ENCODE data around the gene FBXO24. TPM values are rescaled to one million over a fixed set of nuclear protein-coding genes. Genes with fewer than 3 reads are reported as not detected.

Gene FBXO24
- total RNA-seq, 2 experiments from 2014 or later = 0.37 to 0.45 TPM

- Mint-ChIP-seq H3K4me3 (peak overlapping the region; percentile 93), H3K36me3 (ENCODE audit: low read depth) (peaks cover 19% of the 10 kb centered on the region), H3K4me1 (ENCODE audit: low read depth) (peaks cover 26% of the 10 kb centered on the region), H3K27ac (peak overlapping the region; percentile 98), H3K27me3 (ENCODE audit: low read depth) (peaks cover 2% of the 10 kb centered on the region), H3K9me3 (ENCODE audit: insufficient read depth) (no peaks in the 10 kb centered on the region)
- CTCF ChIA-PET = interaction anchor here (0.6 to 7.9 kb wide), 14 partner anchors 15 to 244 kb away, joined by 3 to 57 read pairs (median 4); partner anchors contain the start of gene POP7
- DNase-seq (no peak), ATAC-seq (no peak)
- POLR2A ChIA-PET = interaction anchor here (0.6 to 3.6 kb wide), 14 partner anchors 13 to 303 kb away, joined by 3 to 18 read pairs (median 5); partner anchors contain the start of genes GNB2, MEPCE, MOSPD3 and PCOLCE
Measured at GRCh38 chr7:100584054-100584682, 2.0 kb upstream of the FBXO24 start.

GRCh38 chr7:100584683-100585510 is 1.2 kb upstream of the FBXO24 start:
- H3K9me3 Mint-ChIP-seq (ENCODE audit: insufficient read depth) = no peaks in the 10 kb centered on the region

GRCh38 chr7:100585511-100586265 is 440 bp upstream of the FBXO24 start, which contains the start of gene LRCH4:
Gene LRCH4 (minus strand): TSS chr7:100586129. CDS start chr7:100586100, 29 bp downstream.
- peak within 1 kb of the TSS; percentile 93 for H3K4me3 Mint-ChIP-seq
- ChIA-PET CTCF (interaction anchor here (0.6 to 7.9 kb wide), 28 partner anchors 9 to 214 kb away, joined by 3 to 57 read pairs (median 4); partner anchors contain the start of genes AGFG2, MOSPD3 and POP7), POLR2A (interaction anchor here (0.5 to 3.6 kb wide), 33 partner anchors 9 to 289 kb away, joined by 3 to 18 read pairs (median 5); partner anchors contain the start of genes AGFG2, GNB2, MEPCE and MOSPD3)
- peaks cover 19% of the 10 kb centered on the region for H3K36me3 Mint-ChIP-seq (ENCODE audit: low read depth)
- ATAC-seq (peak; percentile 22), DNase-seq (peak; percentile 70)
- H3K4me1 Mint-ChIP-seq (ENCODE audit: low read depth) = peaks cover 26% of the 10 kb centered on the region
- no peaks in the 10 kb centered on the region for H3K9me3 Mint-ChIP-seq (ENCODE audit: insufficient read depth)
- peaks cover 10% of the 10 kb centered on the region for H3K27me3 Mint-ChIP-seq (ENCODE audit: low read depth)
- H3K27ac Mint-ChIP-seq = peak within 1 kb of the TSS; percentile 98

More at GRCh38 chr7:100584683-100585510, 1.2 kb upstream of the FBXO24 start:
- H3K4me1 Mint-ChIP-seq (ENCODE audit: low read depth) = peaks cover 26% of the 10 kb centered on the region
- CTCF ChIA-PET = interaction anchor here (1.2 to 7.9 kb wide), 12 partner anchors 16 to 121 kb away, joined by 3 to 57 read pairs (median 7); partner anchors contain the start of gene POP7
- DNase-seq (no peak), ATAC-seq (no peak)
- POLR2A ChIA-PET = interaction anchor here (0.7 to 3.6 kb wide), 21 partner anchors 10 to 302 kb away, joined by 3 to 18 read pairs (median 5); partner anchors contain the start of genes GNB2, MEPCE, MOSPD3 and PCOLCE
- H3K36me3 Mint-ChIP-seq (ENCODE audit: low read depth) = peaks cover 19% of the 10 kb centered on the region
- peak overlapping the region; percentile 98 for H3K27ac Mint-ChIP-seq
- peak overlapping the region; percentile 93 for H3K4me3 Mint-ChIP-seq
- H3K27me3 Mint-ChIP-seq (ENCODE audit: low read depth) = peaks cover 4% of the 10 kb centered on the region

- H3K4me1 Mint-ChIP-seq (ENCODE audit: low read depth) = peaks cover 14% of the 10 kb centered on the region
- H3K4me3 Mint-ChIP-seq = peak overlapping the region; percentile 24
- H3K27ac Mint-ChIP-seq = no peak overlapping the region
- POLR2A ChIA-PET = interaction anchor here (1.0 kb wide), 1 partner anchor 138 kb away, joined by 3 read pairs; no protein-coding TSS in a partner anchor
- H3K36me3 Mint-ChIP-seq (ENCODE audit: low read depth) = peaks cover 7% of the 10 kb centered on the region
- H3K27me3 Mint-ChIP-seq (ENCODE audit: low read depth) = peaks cover 10% of the 10 kb centered on the region
- CTCF ChIA-PET = interaction anchor here (0.8 to 7.9 kb wide), 17 partner anchors 8 to 119 kb away, joined by 3 to 57 read pairs (median 4); partner anchors contain the start of gene POP7
- DNase-seq (no peak), ATAC-seq (no peak)
- no peaks in the 10 kb centered on the region for H3K9me3 Mint-ChIP-seq (ENCODE audit: insufficient read depth)
Measured at GRCh38 chr7:100588438-100588837, 2.3 kb downstream of the FBXO24 start.

GRCh38 chr7:100589341-100589947 is 3.3 kb downstream of the FBXO24 start:
- peaks cover 8% of the 10 kb centered on the region for H3K4me1 Mint-ChIP-seq (ENCODE audit: low read depth)
- CTCF ChIA-PET = interaction anchor here (0.8 to 7.9 kb wide), 12 partner anchors 9 to 116 kb away, joined by 3 to 57 read pairs (median 4); partner anchors contain the start of gene POP7
- POLR2A ChIA-PET = interaction anchor here (1.0 to 1.3 kb wide), 2 partner anchors 23 to 37 kb away, joined by 3 to 4 read pairs; partner anchors contain the start of gene MOSPD3
- no peak for ATAC-seq
- H3K9me3 Mint-ChIP-seq (ENCODE audit: insufficient read depth) = no peaks in the 10 kb centered on the region
- no peak overlapping the region for H3K27ac Mint-ChIP-seq
- peaks cover 10% of the 10 kb centered on the region for H3K27me3 Mint-ChIP-seq (ENCODE audit: low read depth)
- H3K4me3 Mint-ChIP-seq = no peak overlapping the region
- H3K36me3 Mint-ChIP-seq (ENCODE audit: low read depth) = peaks cover 3% of the 10 kb centered on the region
- no peak for DNase-seq

- ChIA-PET CTCF (interaction anchor here (1.1 to 7.9 kb wide), 2 partner anchors 26 to 30 kb away, joined by 4 to 57 read pairs; no protein-coding TSS in a partner anchor), POLR2A (interaction anchor here (1.0 to 1.3 kb wide), 2 partner anchors 22 to 36 kb away, joined by 3 to 4 read pairs; partner anchors contain the start of gene MOSPD3)
- ATAC-seq = no peak
- Mint-ChIP-seq H3K4me1 (ENCODE audit: low read depth) (peaks cover 8% of the 10 kb centered on the region), H3K9me3 (ENCODE audit: insufficient read depth) (no peaks in the 10 kb centered on the region), H3K27ac (no peak overlapping the region), H3K36me3 (ENCODE audit: low read depth) (peaks cover 3% of the 10 kb centered on the region), H3K27me3 (ENCODE audit: low read depth) (peaks cover 10% of the 10 kb centered on the region), H3K4me3 (no peak overlapping the region)
- DNase-seq = no peak
Measured at GRCh38 chr7:100590077-100590737, 4.1 kb downstream of the FBXO24 start.

GRCh38 chr7:100591596-100591995 is 5.5 kb downstream of the FBXO24 start:
- peaks cover 10% of the 10 kb centered on the region for H3K27me3 Mint-ChIP-seq (ENCODE audit: low read depth)
- H3K27ac Mint-ChIP-seq = no peak overlapping the region
- CTCF ChIA-PET = no interaction called here
- no peaks in the 10 kb centered on the region for H3K36me3 Mint-ChIP-seq (ENCODE audit: low read depth)
- H3K4me3 Mint-ChIP-seq = no peak overlapping the region
- peaks cover 10% of the 10 kb centered on the region for H3K4me1 Mint-ChIP-seq (ENCODE audit: low read depth)
- no peaks in the 10 kb centered on the region for H3K9me3 Mint-ChIP-seq (ENCODE audit: insufficient read depth)
- DNase-seq (no peak), ATAC-seq (no peak)
- POLR2A ChIA-PET = no interaction called here

GRCh38 chr7:100595188-100595587 is 9.1 kb downstream of the FBXO24 start:
- ATAC-seq (no peak), DNase-seq (no peak)
- peaks cover 4% of the 10 kb centered on the region for H3K27me3 Mint-ChIP-seq (ENCODE audit: low read depth)
- CTCF ChIA-PET = interaction anchor here (1.3 kb wide), 1 partner anchor 9 kb away, joined by 3 read pairs; the partner anchor contains the start of genes FBXO24 and LRCH4
- H3K27ac Mint-ChIP-seq = no peak overlapping the region
- no peaks in the 10 kb centered on the region for H3K9me3 Mint-ChIP-seq (ENCODE audit: insufficient read depth)
- peaks cover 19% of the 10 kb centered on the region for H3K4me1 Mint-ChIP-seq (ENCODE audit: low read depth)
- H3K4me3 Mint-ChIP-seq = no peak overlapping the region
- no peaks in the 10 kb centered on the region for H3K36me3 Mint-ChIP-seq (ENCODE audit: low read depth)
- POLR2A ChIA-PET = interaction anchor here (1.7 kb wide), 1 partner anchor 9 kb away, joined by 5 read pairs; the partner anchor contains the start of genes FBXO24 and LRCH4

- ATAC-seq (no peak), DNase-seq (peak; percentile 52)
- no peaks in the 10 kb centered on the region for H3K9me3 Mint-ChIP-seq (ENCODE audit: insufficient read depth)
- peaks cover 34% of the 10 kb centered on the region for H3K4me1 Mint-ChIP-seq (ENCODE audit: low read depth)
- no peaks in the 10 kb centered on the region for H3K27me3 Mint-ChIP-seq (ENCODE audit: low read depth)
- ChIA-PET CTCF (interaction anchor here (0.9 to 2.8 kb wide), 5 partner anchors 10 to 127 kb away, joined by 3 to 16 read pairs (median 5); partner anchors contain the start of genes FBXO24, LRCH4 and MOSPD3), POLR2A (interaction anchor here (0.9 to 1.0 kb wide), 2 partner anchors 12 to 77 kb away, joined by 3 to 5 read pairs; partner anchors contain the start of genes FBXO24 and LRCH4)
- H3K36me3 Mint-ChIP-seq (ENCODE audit: low read depth) = no peaks in the 10 kb centered on the region
- no peak overlapping the region for H3K4me3 Mint-ChIP-seq
- H3K27ac Mint-ChIP-seq = peak overlapping the region; percentile 70
Measured at GRCh38 chr7:100598425-100598824, 12.3 kb downstream of the FBXO24 start.

All from activated CD8-positive, alpha-beta T cell treated with anti-CD3 and anti-CD28 coated beads, Interleukin-2, amount 10 ng/mL, durations not matched to agents 7 days and 5 days (primary cell).